Right atrium auricular region (tissue), 2 donors: ENCODE results near the gene ATXN1L. TPM values are rescaled to one million over a fixed set of nuclear protein-coding genes. Genes with fewer than 3 reads are reported as not detected.
"Not testable (repeated sequence)": the region's sequence is repeated elsewhere in the genome, so short reads cannot be mapped to it uniquely, and the experiment has no call there.

Source experiments
- DNase-seq: peaks from one replicate; pipeline ENCODE4 v3.0.0-alpha.2; 2019; ENCODE audit warnings: low spot score
- H3K27ac ChIP-seq, 2 donors: fragments of 200-600 bp; sonication (generic); 1 replicate in 1 of 2; 2 replicates in 1 of 2; pipeline ENCODE4 v1.5.1; 2016 to 2019
- H3K27me3 ChIP-seq, 2 donors: fragments of 200-600 bp; sonication (generic); one replicate each; pipeline versions ENCODE4 v1.5.1 to v1.6.0; 2017 to 2019
- H3K36me3 ChIP-seq: fragments of 200-600 bp; sonication (generic); one replicate; pipeline ENCODE4 v1.5.1; 2016
- H3K4me1 ChIP-seq, 2 donors: fragments of 200-600 bp; sonication (generic); one replicate each; pipeline versions ENCODE4 v1.5.1 to v1.6.0; 2017 to 2019
- H3K4me3 ChIP-seq, 2 donors: fragments of 200-600 bp; sonication (generic); 1 replicate in 1 of 2; 2 replicates in 1 of 2; pipeline ENCODE4 v1.5.1; 2017 to 2019; ENCODE audit warnings: mild to moderate bottlenecking in 1 of 2, moderate library complexity in 1 of 2
- H3K9me3 ChIP-seq, 2 donors: fragments of 200-600 bp; sonication (generic); one replicate each; pipeline ENCODE4 v1.5.1; 2019
- total RNA-seq, 2 donors: library from RNA; depleted of rRNA; stranded (reverse); fragments of >200 nt; gene quantifications; one replicate each; pipeline ENCODE4 v1.1.0, GENCODE V29; 2016
- TF ChIP-seq, protein P1 (sequence below), 2 donors: fragments of 200-600 bp; sonication (generic); IDR thresholded peaks; one replicate each; pipeline ENCODE4 v1.5.1; 2019; ENCODE audit warnings: antibody characterized with exemption in 2 of 2

Gene ATXN1L
- total RNA-seq, 2 donors from 2014 or later = 13.6 to 23.7 TPM

DNA sequence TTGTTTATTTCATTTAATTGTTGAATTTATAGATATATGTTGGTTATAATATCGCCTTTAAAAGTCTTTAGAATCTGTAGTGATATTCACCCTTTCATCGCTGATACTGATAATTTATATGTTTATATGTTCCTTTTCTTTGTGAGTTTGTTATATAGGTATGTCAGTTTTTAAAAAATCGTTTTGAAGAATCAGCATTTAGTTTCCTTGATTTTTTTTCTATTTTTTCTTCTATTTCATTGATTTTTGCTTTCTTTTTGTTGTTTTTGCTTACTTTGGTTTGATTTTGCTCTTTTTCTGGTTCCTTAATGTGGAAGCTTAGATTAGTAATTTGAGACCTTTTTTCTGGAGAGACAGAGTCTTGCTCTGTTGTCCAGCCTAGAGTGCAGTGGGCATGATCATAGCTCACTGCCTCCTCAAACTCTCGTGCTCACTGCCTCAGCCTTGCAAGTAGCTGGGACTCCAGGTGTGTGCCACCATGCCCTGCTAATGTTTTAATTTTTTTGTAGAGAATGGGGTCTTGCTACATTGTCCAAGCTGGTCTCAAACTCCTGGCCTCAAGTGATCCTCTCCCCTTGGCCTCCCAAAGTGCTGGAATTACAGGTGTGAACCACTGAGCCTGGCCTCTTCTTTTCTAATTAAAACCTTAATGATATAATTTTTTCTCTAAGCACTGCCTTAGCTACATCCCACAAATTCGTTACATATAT, 57.0 kb downstream of the ATXN1L start:
- H3K27me3 ChIP-seq = no peaks in the 10 kb centered on the region
- H3K4me1 ChIP-seq = peaks cover 0 to 66% of the 10 kb centered on the region in 2 donors
- TF ChIP-seq, protein P1, sequence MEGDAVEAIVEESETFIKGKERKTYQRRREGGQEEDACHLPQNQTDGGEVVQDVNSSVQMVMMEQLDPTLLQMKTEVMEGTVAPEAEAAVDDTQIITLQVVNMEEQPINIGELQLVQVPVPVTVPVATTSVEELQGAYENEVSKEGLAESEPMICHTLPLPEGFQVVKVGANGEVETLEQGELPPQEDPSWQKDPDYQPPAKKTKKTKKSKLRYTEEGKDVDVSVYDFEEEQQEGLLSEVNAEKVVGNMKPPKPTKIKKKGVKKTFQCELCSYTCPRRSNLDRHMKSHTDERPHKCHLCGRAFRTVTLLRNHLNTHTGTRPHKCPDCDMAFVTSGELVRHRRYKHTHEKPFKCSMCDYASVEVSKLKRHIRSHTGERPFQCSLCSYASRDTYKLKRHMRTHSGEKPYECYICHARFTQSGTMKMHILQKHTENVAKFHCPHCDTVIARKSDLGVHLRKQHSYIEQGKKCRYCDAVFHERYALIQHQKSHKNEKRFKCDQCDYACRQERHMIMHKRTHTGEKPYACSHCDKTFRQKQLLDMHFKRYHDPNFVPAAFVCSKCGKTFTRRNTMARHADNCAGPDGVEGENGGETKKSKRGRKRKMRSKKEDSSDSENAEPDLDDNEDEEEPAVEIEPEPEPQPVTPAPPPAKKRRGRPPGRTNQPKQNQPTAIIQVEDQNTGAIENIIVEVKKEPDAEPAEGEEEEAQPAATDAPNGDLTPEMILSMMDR (IDR thresholded peaks at IDR 0.05) = no peak
- DNase-seq = no peak
- H3K27ac ChIP-seq = peak overlapping the region; percentile 60 to 66
- H3K9me3 ChIP-seq = no peaks in the 10 kb centered on the region
- H3K36me3 ChIP-seq = no peaks in the 10 kb centered on the region
- no peak overlapping the region for H3K4me3 ChIP-seq

- Histone ChIP-seq H3K4me3 (no peak overlapping the region), H3K4me1 (peaks cover 0 to 66% of the 10 kb centered on the region in 2 donors), H3K27ac (peak overlapping the region; percentile 60 to 66), H3K36me3 (no peaks in the 10 kb centered on the region), H3K27me3 (no peaks in the 10 kb centered on the region), H3K9me3 (no peaks in the 10 kb centered on the region)
- DNase-seq = no peak
- TF ChIP-seq, protein P1 (IDR thresholded peaks at IDR 0.05) = no peak
Observed at GRCh38 chr16:71903608-71904007, 57.8 kb downstream of the ATXN1L start.

GRCh38 chr16:71904239-71904638, 58.5 kb downstream of the ATXN1L start:
- Histone ChIP-seq H3K4me3 (no peak overlapping the region), H3K36me3 (no peaks in the 10 kb centered on the region), H3K27ac (peak overlapping the region; percentile 60 to 66), H3K27me3 (no peaks in the 10 kb centered on the region), H3K9me3 (no peaks in the 10 kb centered on the region), H3K4me1 (peaks cover 0 to 64% of the 10 kb centered on the region in 2 donors)
- TF ChIP-seq, protein P1 (IDR thresholded peaks at IDR 0.05) = no peak
- DNase-seq = no peak

- H3K27ac ChIP-seq, DNase-seq, H3K4me3 ChIP-seq, H3K9me3 ChIP-seq, H3K27me3 ChIP-seq, H3K36me3 ChIP-seq: not testable (repeated sequence)
- H3K4me1 ChIP-seq = peaks cover 0 to 65% of the 10 kb centered on the region in 2 donors
Observed at GRCh38 chr16:71905765-71906164, 60.0 kb downstream of the ATXN1L start.

Other genes with a start within 250 kb of the ATXN1L start
- not detected for gene MARVELD3, start 219.8 kb upstream of the ATXN1L start, total RNA-seq
- 10 to 100 TPM in 1 of 2 donors, 1 to 10 TPM in 1; 3.5 to 10.8 TPM for gene PHLPP2, start 121.3 kb upstream of the ATXN1L start, total RNA-seq
- 10 to 100 TPM; 38.6 to 44.6 TPM for gene AP1G1, start 37.1 kb upstream of the ATXN1L start, total RNA-seq
- 1 to 10 TPM; 2.6 to 8.9 TPM for gene ZNF821, start 38.2 kb downstream of the ATXN1L start, total RNA-seq
- gene IST1, start 49.6 kb downstream of the ATXN1L start, total RNA-seq = 100 to 1,000 TPM; 140 to 150 TPM
- gene PKD1L3, start 154.4 kb downstream of the ATXN1L start, total RNA-seq = under 1 TPM; 0.51 to 0.52 TPM
- gene DHODH, start 162.8 kb downstream of the ATXN1L start, total RNA-seq = 10 to 100 TPM; 39.4 to 52.0 TPM
- 1,000 to 10,000 TPM in 1 of 2 donors, 10 to 100 TPM in 1; 52.7 to 1,105 TPM for gene HP, start 208.5 kb downstream of the ATXN1L start, total RNA-seq
- gene HPR, start 217.2 kb downstream of the ATXN1L start, total RNA-seq = 10 to 100 TPM; 16.1 to 25.4 TPM
- gene TXNL4B, start 247.6 kb downstream of the ATXN1L start, total RNA-seq = 1 to 10 TPM; 3.9 to 7.0 TPM
- gene DHX38, start 247.9 kb downstream of the ATXN1L start, total RNA-seq = 10 to 100 TPM; 34.4 to 41.6 TPM